Spleen (tissue), 7 donors: ENCODE measurements around the gene CLINT1.

Source experiments
- POLR2A ChIP-seq, 3 donors: fragments of 450-650 bp; IDR thresholded peaks; one replicate each; pipeline ENCODE4 v1.5.1; 2017; ENCODE audit warnings: antibody characterized with exemption in 3 of 3, mild to moderate bottlenecking in 1 of 3
- TF ChIP-seq, protein P1 (sequence below), 11 experiments: fragments of 200-600 bp in 7 of 11; fragments of 450-650 bp in 4 of 11; sonication (generic) in 4 of 11; IDR thresholded peaks in 8 of 11; conservative IDR thresholded peaks in 3 of 11; 1 replicate in 7 of 11; 2 replicates in 4 of 11; pipeline versions ENCODE4 v1.4.0 to v1.8.0; 2016 to 2021; ENCODE audit warnings: antibody characterized with exemption in 11 of 11, inconsistent platforms in 4 of 11, mild to moderate bottlenecking in 1 of 11
- donor health status: DM: no; HTN: no; CAD: no; lungs with moderate emphysema.
- donor health status: DM: no; HTN: no; CAD: no.
- donor health status: DM: no; HTN: no; CAD: no.

DNA sequence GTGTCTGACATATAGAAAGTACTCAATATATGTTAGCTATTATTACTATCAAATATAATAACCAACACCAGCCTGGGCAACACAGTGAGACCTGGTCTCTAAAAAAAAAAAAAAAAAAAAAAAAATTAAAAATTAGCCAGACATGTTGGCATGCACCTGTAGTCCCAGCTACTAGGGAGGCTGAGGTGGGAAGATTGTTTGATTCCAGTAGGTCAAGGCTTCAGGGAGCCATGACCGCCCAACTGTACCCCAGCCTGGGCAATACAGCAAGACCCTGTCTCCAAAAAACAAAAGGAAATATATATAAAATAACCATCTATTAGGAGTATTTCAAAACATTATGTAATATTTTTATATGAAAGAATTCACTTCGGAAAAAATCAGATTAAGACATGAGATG lies 40.6 kb downstream of the CLINT1 start:
- TF ChIP-seq POLR2A (IDR thresholded peaks at IDR 0.05): no peak
- TF ChIP-seq, protein P1, sequence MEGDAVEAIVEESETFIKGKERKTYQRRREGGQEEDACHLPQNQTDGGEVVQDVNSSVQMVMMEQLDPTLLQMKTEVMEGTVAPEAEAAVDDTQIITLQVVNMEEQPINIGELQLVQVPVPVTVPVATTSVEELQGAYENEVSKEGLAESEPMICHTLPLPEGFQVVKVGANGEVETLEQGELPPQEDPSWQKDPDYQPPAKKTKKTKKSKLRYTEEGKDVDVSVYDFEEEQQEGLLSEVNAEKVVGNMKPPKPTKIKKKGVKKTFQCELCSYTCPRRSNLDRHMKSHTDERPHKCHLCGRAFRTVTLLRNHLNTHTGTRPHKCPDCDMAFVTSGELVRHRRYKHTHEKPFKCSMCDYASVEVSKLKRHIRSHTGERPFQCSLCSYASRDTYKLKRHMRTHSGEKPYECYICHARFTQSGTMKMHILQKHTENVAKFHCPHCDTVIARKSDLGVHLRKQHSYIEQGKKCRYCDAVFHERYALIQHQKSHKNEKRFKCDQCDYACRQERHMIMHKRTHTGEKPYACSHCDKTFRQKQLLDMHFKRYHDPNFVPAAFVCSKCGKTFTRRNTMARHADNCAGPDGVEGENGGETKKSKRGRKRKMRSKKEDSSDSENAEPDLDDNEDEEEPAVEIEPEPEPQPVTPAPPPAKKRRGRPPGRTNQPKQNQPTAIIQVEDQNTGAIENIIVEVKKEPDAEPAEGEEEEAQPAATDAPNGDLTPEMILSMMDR (IDR thresholded peaks at IDR 0.05 in 8 of 11, conservative IDR thresholded peaks at IDR 0.05 in 3 of 11): no peak
